H1 (cell line): ENCODE data around the gene CEP68. TPM values are rescaled to one million over a fixed set of nuclear protein-coding genes. Genes with fewer than 3 reads are reported as not detected.

ENCODE experiments used
- CTCF ChIA-PET: fragments of 300-600 bp; sonication (Branson Sonifier 250); formaldehyde crosslinking; loops from one replicate; lab custom pipeline; 2021; ENCODE audit not compliant: partially characterized antibody; lab: Charles Lee
- POLR2A ChIA-PET: fragments of 300-600 bp; sonication (Branson Sonifier 250); formaldehyde crosslinking; loops from one replicate; lab custom pipeline; 2021; ENCODE audit warnings: inconsistent platforms; ENCODE audit not compliant: partially characterized antibody; lab: Charles Lee
- DNase-seq, 2 experiments: peaks; one replicate each; pipeline versions ENCODE4 v3.0.0 to v3.0.0-alpha.2; 2010 to 2022; ENCODE audit warnings: low spot score in 2 of 2, low read depth in 1 of 2, mixed read lengths in 1 of 2
- FAIRE-seq: peaks from 2 replicates; lab custom pipeline; 2011; peaks lifted over from hg19 to GRCh38; lab: Jason Lieb, UNC
- H2AFZ ChIP-seq: 2 replicates; pipeline ENCODE4 v1.8.1; 2012; ENCODE audit warnings: low read length, inconsistent platforms
- H2AK5ac ChIP-seq: 2 replicates; pipeline ENCODE4 v1.6.1; 2013; ENCODE audit warnings: low read depth, low read length
- H2BK120ac ChIP-seq: replicated peaks from 2 replicates; pipeline ENCODE3; 2013; ENCODE audit warnings: low read depth, low read length, inconsistent platforms
- H2BK12ac ChIP-seq: 2 replicates; pipeline ENCODE4 v1.6.1; 2013; ENCODE audit warnings: low read depth, low read length
- H2BK15ac ChIP-seq: 2 replicates; pipeline ENCODE4 v1.6.1; 2013; ENCODE audit warnings: low read length
- H2BK20ac ChIP-seq: 2 replicates; pipeline ENCODE4 v1.6.1; 2013; ENCODE audit warnings: low read length
- H2BK5ac ChIP-seq: 2 replicates; pipeline ENCODE4 v1.6.1; 2013; ENCODE audit warnings: low read depth, low read length
- H3K14ac ChIP-seq: 2 replicates; pipeline ENCODE4 v1.6.1; 2013; ENCODE audit warnings: inconsistent platforms; ENCODE audit not compliant: insufficient read length
- H3K18ac ChIP-seq: 2 replicates; pipeline ENCODE4 v1.6.1; 2013; ENCODE audit warnings: low read length; ENCODE audit errors: extremely low read depth
- H3K23ac ChIP-seq: 2 replicates; pipeline ENCODE4 v1.6.1; 2013; ENCODE audit warnings: inconsistent platforms; ENCODE audit not compliant: insufficient read length
- H3K23me2 ChIP-seq: 2 replicates; pipeline ENCODE4 v1.6.1; 2013; ENCODE audit warnings: low read depth, low read length
- H3K27ac ChIP-seq: 2 replicates; pipeline ENCODE4 v1.6.1; 2011; ENCODE audit warnings: low read depth, low read length, inconsistent platforms
- H3K27me3 ChIP-seq, 4 experiments: replicated peaks in 1 of 4; 1 replicate in 1 of 4; 2 replicates in 3 of 4; pipeline versions ENCODE4 v1.6.1 to v1.8.1; 2011 to 2013; ENCODE audit warnings: low read length in 3 of 4, mild to moderate bottlenecking in 3 of 4, inconsistent platforms in 2 of 4, mixed read lengths in 2 of 4, moderate library complexity in 1 of 4; ENCODE audit not compliant: control insufficient read depth in 3 of 4, insufficient read depth in 3 of 4; ENCODE audit errors: extremely low read depth in 1 of 4
- H3K36me3 ChIP-seq, 4 experiments: 2 replicates each; pipeline versions ENCODE4 v1.6.1 to v1.8.1; 2011 to 2013; ENCODE audit warnings: mild to moderate bottlenecking in 4 of 4, low read length in 3 of 4, moderate library complexity in 2 of 4, control low read depth in 1 of 4, inconsistent platforms in 1 of 4; ENCODE audit not compliant: insufficient read depth in 4 of 4, control insufficient read depth in 2 of 4
- H3K4ac ChIP-seq: replicated peaks from 2 replicates; pipeline ENCODE3; 2013; ENCODE audit warnings: low read length, low read depth, mixed read lengths, inconsistent platforms; ENCODE audit not compliant: insufficient read length
- H3K4me1 ChIP-seq, 4 experiments: replicated peaks in 1 of 4; 1 replicate in 1 of 4; 2 replicates in 3 of 4; pipeline versions ENCODE4 v1.6.1 to v1.8.1; 2011 to 2013; ENCODE audit warnings: low read length in 3 of 4, inconsistent platforms in 2 of 4, mixed read lengths in 1 of 4; ENCODE audit not compliant: insufficient read depth in 4 of 4, control insufficient read depth in 3 of 4
- H3K4me2 ChIP-seq, 2 experiments: 2 replicates each; pipeline versions ENCODE4 v1.6.1 to v1.8.1; 2011 to 2013; ENCODE audit warnings: low read depth in 2 of 2, low read length in 2 of 2, control low read depth in 1 of 2, inconsistent platforms in 1 of 2, mild to moderate bottlenecking in 1 of 2; ENCODE audit not compliant: insufficient read depth in 1 of 2
- H3K4me3 ChIP-seq, 4 experiments: fragments of 200-600, 300-600 bp in 1 of 4; sonication (generic), shearing (Covaris generic), sonication (Bioruptor Twin) in 1 of 4; 2 replicates each; pipeline versions ENCODE4 v1.5.1 to v1.8.1; 2011 to 2016; ENCODE audit warnings: low read length in 4 of 4, low read depth in 3 of 4, control low read depth in 2 of 4, inconsistent platforms in 2 of 4, mild to moderate bottlenecking in 2 of 4, mixed read lengths in 1 of 4, moderate library complexity in 1 of 4; ENCODE audit not compliant: insufficient read depth in 2 of 4; ENCODE audit errors: extremely low read depth in 1 of 4
- H3K56ac ChIP-seq: replicated peaks from 2 replicates; pipeline ENCODE3; 2013; ENCODE audit warnings: low read depth, mild to moderate bottlenecking, mixed read lengths, low read length, inconsistent platforms; ENCODE audit not compliant: insufficient read length
- H3K79me1 ChIP-seq: 2 replicates; pipeline ENCODE4 v1.6.1; 2013; ENCODE audit warnings: low read depth, low read length, control low read depth
- H3K79me2 ChIP-seq, 2 experiments: 2 replicates each; pipeline versions ENCODE4 v1.6.1 to v1.8.1; 2012 to 2013; ENCODE audit warnings: low read length in 2 of 2, mild to moderate bottlenecking in 2 of 2, inconsistent platforms in 1 of 2; ENCODE audit not compliant: insufficient read depth in 2 of 2, control insufficient read depth in 1 of 2
- H3K9ac ChIP-seq, 4 experiments: replicated peaks in 1 of 4; 1 replicate in 1 of 4; 2 replicates in 3 of 4; pipeline versions ENCODE4 v1.6.1 to v1.8.1; 2011 to 2013; ENCODE audit warnings: low read depth in 3 of 4, low read length in 3 of 4, control low read depth in 2 of 4, mild to moderate bottlenecking in 2 of 4, moderate library complexity in 2 of 4, inconsistent platforms in 1 of 4; ENCODE audit errors: extremely low read depth in 1 of 4
- H3K9me3 ChIP-seq, 2 experiments: 2 replicates each; pipeline versions ENCODE4 v1.6.1 to v1.8.1; 2012 to 2013; ENCODE audit warnings: mild to moderate bottlenecking in 2 of 2, moderate library complexity in 2 of 2, control low read depth in 1 of 2, inconsistent platforms in 1 of 2, low read depth in 1 of 2, low read length in 1 of 2, mixed read lengths in 1 of 2; ENCODE audit not compliant: insufficient read depth in 2 of 2
- H4K20me1 ChIP-seq, 2 experiments: replicated peaks in 1 of 2; 2 replicates each; pipeline versions ENCODE3 to v1.8.1; 2011 to 2013; ENCODE audit warnings: inconsistent platforms in 2 of 2, low read length in 2 of 2, mild to moderate bottlenecking in 1 of 2; ENCODE audit not compliant: insufficient read depth in 2 of 2, control insufficient read depth in 1 of 2
- H4K5ac ChIP-seq: 2 replicates; pipeline ENCODE4 v1.6.1; 2013; ENCODE audit warnings: low read length, low read depth, mixed read lengths, inconsistent platforms; ENCODE audit not compliant: insufficient read length
- H4K8ac ChIP-seq: 2 replicates; pipeline ENCODE4 v1.8.0; 2013; ENCODE audit warnings: mild to moderate bottlenecking, moderate library complexity, low read length, inconsistent platforms; ENCODE audit not compliant: insufficient read depth; ENCODE audit errors: extremely low read depth
- H4K91ac ChIP-seq: replicated peaks from 2 replicates; pipeline ENCODE3; 2013; ENCODE audit warnings: low read length, mixed read lengths, inconsistent platforms; ENCODE audit not compliant: insufficient read length
- CEBPB ChIP-seq: IDR thresholded peaks from 2 replicates; pipeline ENCODE4 v1.6.1; 2012; ENCODE audit warnings: low read depth, low read length
- GABPA ChIP-seq: IDR thresholded peaks from 2 replicates; pipeline ENCODE4 v1.6.1; 2011; ENCODE audit warnings: mild to moderate bottlenecking, low read length, moderate library complexity, borderline replicate concordance; ENCODE audit not compliant: insufficient read depth
- GTF2F1 ChIP-seq: IDR thresholded peaks from 2 replicates; pipeline ENCODE4 v1.6.1; 2012; ENCODE audit warnings: low read depth, low read length, improper control_type of control experiment, borderline replicate concordance
- KDM1A ChIP-seq: fragments of 200-600, 300-600 bp; sonication (generic); IDR thresholded peaks from 2 replicates; pipeline ENCODE4 v1.7.1; 2016; ENCODE audit warnings: mild to moderate bottlenecking, low read length, borderline replicate concordance
- KDM5A ChIP-seq: fragments of 200-600 bp; IDR thresholded peaks from 2 replicates; pipeline ENCODE4 v1.7.1; 2012; ENCODE audit warnings: mild to moderate bottlenecking, low read length, inconsistent platforms, mixed read lengths
- PHF8 ChIP-seq: fragments of 200-600 bp; sonication (generic); conservative IDR thresholded peaks from 2 replicates; pipeline ENCODE4 v1.7.1; 2012; ENCODE audit warnings: low read depth, mild to moderate bottlenecking, inconsistent platforms, low read length, moderate library complexity
- SIRT6 ChIP-seq: IDR thresholded peaks from one replicate; pipeline ENCODE4 v1.7.1; 2012; ENCODE audit warnings: low read length, inconsistent platforms
- SP1 ChIP-seq: IDR thresholded peaks from 2 replicates; pipeline ENCODE4 v1.6.1; 2011; ENCODE audit warnings: low read depth, low read length
- SP4 ChIP-seq: IDR thresholded peaks from 2 replicates; pipeline ENCODE4 v1.6.1; 2012; ENCODE audit warnings: low read length, inconsistent platforms
- TAF7 ChIP-seq: optimal IDR thresholded peaks from 2 replicates; pipeline ENCODE3; 2011; ENCODE audit warnings: low read depth, mild to moderate bottlenecking, inconsistent platforms, low read length, moderate library complexity, borderline replicate concordance
- WGBS, 2 experiments: shearing (Covaris generic) in 1 of 2; methylation state at CpG; one replicate each; pipeline versions ENCODE4 v1.1.6 to v1.1.7; 2013 to 2015; ENCODE audit warnings: low lambda C conversion rate in 2 of 2, mixed read lengths in 2 of 2, inconsistent platforms in 1 of 2, low coverage in 1 of 2, missing lambda C conversion rate in 1 of 2; ENCODE audit not compliant: insufficient replicate concordance in 2 of 2, insufficient coverage in 1 of 2, insufficient read length in 1 of 2; ENCODE audit errors: extremely low coverage in 1 of 2, missing lambda C conversion rate in 1 of 2; 5-methylcytosine and 5-hydroxymethylcytosine counted together
- polyA plus RNA-seq, 7 experiments: library from polyadenylated mRNA; depleted of rRNA in 3 of 7; stranded (reverse) in 5 of 7; unstranded in 2 of 7; fragments of >200 nt in 5 of 7; fragments of 200-250 nt in 2 of 7; gene quantifications; 1 replicate in 5 of 7; 2 replicates in 1 of 7; 4 replicates in 1 of 7; pipeline versions ENCODE4 v1.2.1 to v1.2.3, GENCODE V29; 2011 to 2013; ENCODE audit warnings: missing spikeins in 2 of 7, mixed read lengths in 2 of 7
- total RNA-seq: library from RNA; stranded (reverse); fragmentation: NEBNext Ultra II Directional; extraction: Animal tissue kit (Norgen Biotek cat#: 25700); gene quantifications from 2 replicates; pipeline ENCODE4 v1.2.1, GENCODE V29; 2021
- TF ChIP-seq, protein P1 (sequence below): IDR thresholded peaks from 2 replicates; pipeline ENCODE4 v1.6.1; 2012; ENCODE audit warnings: inconsistent platforms

CEP68 gene
- total and polyA plus RNA-seq, 2 of the 8 experiments (the other 6 are each of a cell fraction or from before 2014, with no cell fraction given), result 23.2 to 24.7 TPM

- no peak for TF ChIP-seq GABPA
- no peak for TF ChIP-seq SIRT6
- no peak for TF ChIP-seq TAF7
- TF ChIP-seq KDM5A, result no peak
- TF ChIP-seq, protein P1, sequence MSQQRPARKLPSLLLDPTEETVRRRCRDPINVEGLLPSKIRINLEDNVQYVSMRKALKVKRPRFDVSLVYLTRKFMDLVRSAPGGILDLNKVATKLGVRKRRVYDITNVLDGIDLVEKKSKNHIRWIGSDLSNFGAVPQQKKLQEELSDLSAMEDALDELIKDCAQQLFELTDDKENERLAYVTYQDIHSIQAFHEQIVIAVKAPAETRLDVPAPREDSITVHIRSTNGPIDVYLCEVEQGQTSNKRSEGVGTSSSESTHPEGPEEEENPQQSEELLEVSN, result no peak
- no peak for TF ChIP-seq KDM1A
- no peak for TF ChIP-seq SP4
- no peak for TF ChIP-seq GTF2F1
- TF ChIP-seq CEBPB, result no peak
- TF ChIP-seq SP1, result no peak
- no peak for TF ChIP-seq PHF8
- TF ChIP-seq, all 59 proteins: peak for 0
These were observed 16.6 kb upstream of the CEP68 start for GRCh38 chr2:65039640-65040039.

More at GRCh38 chr2:65039640-65040039, 16.6 kb upstream of the CEP68 start:
- H2BK20ac ChIP-seq, result no peak overlapping the region
- no peaks in the 10 kb centered on the region for H4K20me1 ChIP-seq
- H2AFZ ChIP-seq, result no peak overlapping the region
- no peak overlapping the region for H3K56ac ChIP-seq
- DNase-seq (no peak), FAIRE-seq (no peak)
- H2BK12ac ChIP-seq, result no peak overlapping the region
- H3K18ac ChIP-seq, result no peak overlapping the region
- no peak overlapping the region for H2AK5ac ChIP-seq
- H3K27me3 ChIP-seq, result no peaks in the 10 kb centered on the region
- H3K4me2 ChIP-seq, result no peak overlapping the region
- H3K23ac ChIP-seq, result no peak overlapping the region
- H3K9ac ChIP-seq, result no peak overlapping the region
- 92% methylated on average over 3 of the region's 3 CpGs; no CpG with 5 or more reads in 1 of the 2 experiments for WGBS, 2 experiments
- H2BK5ac ChIP-seq, result no peak overlapping the region
- peaks cover 0 to 15% (median 2%) of the 10 kb centered on the region in 4 experiments; a peak in 3 of 8 replicates for H3K36me3 ChIP-seq
- no peak overlapping the region for H3K4ac ChIP-seq
- no peaks in the 10 kb centered on the region for H3K79me2 ChIP-seq
- no peak overlapping the region for H3K14ac ChIP-seq
- H4K91ac ChIP-seq, result no peak overlapping the region
- H2BK15ac ChIP-seq, result no peak overlapping the region
- no peak overlapping the region for H3K4me3 ChIP-seq
- H3K23me2 ChIP-seq, result no peaks in the 10 kb centered on the region
- H3K27ac ChIP-seq, result no peak overlapping the region
- ChIA-PET POLR2A (no interaction called here), CTCF (interaction anchor here (0.7 to 2.1 kb wide), 12 partner anchors 8 to 412 kb away, joined by 3 to 11 read pairs (median 4); partner anchors contain the start of gene CEP68)
- H2BK120ac ChIP-seq, result no peak overlapping the region
- H4K8ac ChIP-seq, result no peak overlapping the region
- H4K5ac ChIP-seq, result no peak overlapping the region
- no peaks in the 10 kb centered on the region; the same call in 1 of the 2 replicates for H3K79me1 ChIP-seq
- peaks cover 0 to 4% (median 1%) of the 10 kb centered on the region in 4 experiments; a peak in 4 of 7 replicates for H3K4me1 ChIP-seq
- H3K9me3 ChIP-seq, result no peaks in the 10 kb centered on the region
